Esophagus squamous epithelium (tissue), 4 donors: Measurements from ENCODE around the gene PRPF39.

ENCODE experiments used
- CTCF ChIP-seq, 6 experiments: fragments of 450-650 bp in 4 of 6; fragments of 200-600 bp in 2 of 6; sonication (generic) in 2 of 6; IDR thresholded peaks; one replicate each; pipeline ENCODE4 v1.5.1; 2016 to 2019; ENCODE audit warnings: antibody characterized with exemption in 6 of 6, mild to moderate bottlenecking in 4 of 6, moderate library complexity in 4 of 6
- POLR2A ChIP-seq, 4 donors: fragments of 450-650 bp; IDR thresholded peaks; one replicate each; pipeline ENCODE4 v1.6.1; 2017; ENCODE audit warnings: antibody characterized with exemption in 4 of 4, mild to moderate bottlenecking in 4 of 4, moderate library complexity in 3 of 4

GRCh38 chr14:45089813-45090212 lies 5.9 kb downstream of the PRPF39 start:
- TF ChIP-seq CTCF (IDR thresholded peaks at IDR 0.05) (no peak), POLR2A (IDR thresholded peaks at IDR 0.05) (no peak)
